Neural cell (in vitro differentiated cells): ENCODE measurements around the gene PRRC2B. TPM values are rescaled to one million over a fixed set of nuclear protein-coding genes. Genes with fewer than 3 reads are reported as not detected.

Experiments used
- H2AFZ ChIP-seq: fragments of 200-600, 300-800 bp; sonication (generic), shearing (Covaris generic); 2 replicates; pipeline ENCODE4 v1.6.0; 2014; ENCODE audit warnings: low read depth, mild to moderate bottlenecking, antibody characterized with exemption, low read length, moderate library complexity
- H3F3A ChIP-seq: fragments of 200-600 bp; shearing (Covaris generic); 2 replicates; pipeline ENCODE4 v1.6.1; 2016; ENCODE audit warnings: mild to moderate bottlenecking, moderate library complexity, mixed read lengths, antibody characterized with exemption, low read length; ENCODE audit not compliant: insufficient read depth, poor library complexity, severe bottlenecking
- H3K27ac ChIP-seq: fragments of 200-600, 300-800 bp; sonication (generic), shearing (Covaris generic); 2 replicates; pipeline ENCODE4 v1.5.1; 2014; ENCODE audit warnings: mild to moderate bottlenecking, low read length, moderate library complexity
- H3K27me3 ChIP-seq: fragments of 300-800, 200-600 bp; sonication (generic), shearing (Covaris generic); 2 replicates; pipeline ENCODE4 v1.6.0; 2014; ENCODE audit warnings: mild to moderate bottlenecking, low read depth, low read length, moderate library complexity; ENCODE audit not compliant: insufficient read depth
- H3K36me3 ChIP-seq: fragments of 300-800, 200-600 bp; sonication (generic), shearing (Covaris generic); 2 replicates; pipeline ENCODE4 v1.5.1; 2014; ENCODE audit warnings: mild to moderate bottlenecking, antibody characterized with exemption, low read length, moderate library complexity; ENCODE audit not compliant: insufficient read depth
- H3K4me2 ChIP-seq: fragments of 300-800, 200-600 bp; sonication (generic), shearing (Covaris generic); 2 replicates; pipeline ENCODE4 v1.6.0; 2014; ENCODE audit warnings: mild to moderate bottlenecking, low read length
- H3K4me3 ChIP-seq: fragments of 300-800, 200-600 bp; sonication (generic), shearing (Covaris generic); 2 replicates; pipeline ENCODE4 v1.5.1; 2014; ENCODE audit warnings: mild to moderate bottlenecking, low read length, moderate library complexity
- H3K79me2 ChIP-seq: fragments of 200-600 bp; shearing (Covaris generic); replicated peaks from 2 replicates; pipeline ENCODE4 v1.6.0; 2014; ENCODE audit warnings: mild to moderate bottlenecking, low read length, moderate library complexity; ENCODE audit not compliant: insufficient read depth
- H3K9ac ChIP-seq: fragments of 300-800, 200-600 bp; sonication (generic), shearing (Covaris generic); 2 replicates; pipeline ENCODE4 v1.6.1; 2016; ENCODE audit warnings: mild to moderate bottlenecking, low read length, mixed read lengths
- H3K9me2 ChIP-seq: fragments of 200-600 bp; shearing (Covaris generic); 2 replicates; pipeline ENCODE4 v1.6.1; 2016; ENCODE audit warnings: mild to moderate bottlenecking, low read length, mixed read lengths; ENCODE audit not compliant: insufficient read depth
- H3K9me3 ChIP-seq: fragments of 200-600, 300-800 bp; sonication (generic), shearing (Covaris generic); 2 replicates; pipeline ENCODE4 v1.6.1; 2016; ENCODE audit warnings: mild to moderate bottlenecking, mixed run types, low read length, moderate library complexity, mixed read lengths
- H4K20me1 ChIP-seq: fragments of 200-600 bp; shearing (Covaris generic); 2 replicates; pipeline ENCODE4 v1.6.1; 2016; ENCODE audit warnings: mild to moderate bottlenecking, mixed run types; ENCODE audit not compliant: insufficient read depth
- EP300 ChIP-seq: fragments of 450-650 bp; conservative IDR thresholded peaks from 2 replicates; pipeline ENCODE4 v1.6.1; 2014; ENCODE audit warnings: antibody characterized with exemption, mild to moderate bottlenecking, moderate library complexity; ENCODE audit not compliant: poor library complexity, severe bottlenecking
- EZH2 ChIP-seq: fragments of 200-600, 300-800 bp; shearing (Covaris generic), sonication (generic); IDR thresholded peaks from 2 replicates; pipeline ENCODE4 v1.6.1; 2014; ENCODE audit warnings: antibody characterized with exemption, low read length, borderline replicate concordance, mild to moderate bottlenecking; ENCODE audit not compliant: insufficient read depth, poor library complexity, severe bottlenecking
- MXI1 ChIP-seq: fragments of 450-650 bp; conservative IDR thresholded peaks from 2 replicates; pipeline ENCODE4 v1.6.1; 2014; ENCODE audit warnings: antibody characterized with exemption, mild to moderate bottlenecking; ENCODE audit not compliant: poor library complexity, severe bottlenecking
- POLR2AphosphoS5 ChIP-seq: IDR thresholded peaks from 2 replicates; pipeline ENCODE4 v1.6.1; 2012
- RAD21 ChIP-seq: fragments of 450-650 bp; conservative IDR thresholded peaks from 2 replicates; pipeline ENCODE4 v1.6.1; 2014; ENCODE audit warnings: antibody characterized with exemption, mild to moderate bottlenecking, moderate library complexity
- REST ChIP-seq: IDR thresholded peaks from 2 replicates; pipeline ENCODE4 v1.6.1; 2012; ENCODE audit warnings: borderline replicate concordance
- SMC3 ChIP-seq: fragments of 450-650 bp; conservative IDR thresholded peaks from 2 replicates; pipeline ENCODE4 v1.6.1; 2014; ENCODE audit warnings: antibody characterized with exemption, mild to moderate bottlenecking, moderate library complexity; ENCODE audit not compliant: poor library complexity
- TAF1 ChIP-seq: IDR thresholded peaks from 2 replicates; pipeline ENCODE4 v1.6.1; 2012; ENCODE audit warnings: low read depth
- polyA plus RNA-seq: library from polyadenylated mRNA; depleted of rRNA; stranded (reverse); fragments of >200 nt; gene quantifications from 2 replicates; pipeline ENCODE4 v1.2.3, GENCODE V29; 2014
- TF ChIP-seq, protein P1 (sequence below): fragments of 450-650 bp; IDR thresholded peaks from 2 replicates; pipeline ENCODE4 v1.5.1; 2014; ENCODE audit warnings: antibody characterized with exemption, mild to moderate bottlenecking, moderate library complexity; ENCODE audit not compliant: poor library complexity, severe bottlenecking

PRRC2B gene
- polyA plus RNA-seq, 1 donor from 2014 or later: 89.5 TPM

GRCh38 chr9:131433302-131433854 lies 39.5 kb downstream of the PRRC2B start:
- H4K20me1 ChIP-seq: peaks cover 28% of the 10 kb centered on the region
- TF ChIP-seq, protein P1, sequence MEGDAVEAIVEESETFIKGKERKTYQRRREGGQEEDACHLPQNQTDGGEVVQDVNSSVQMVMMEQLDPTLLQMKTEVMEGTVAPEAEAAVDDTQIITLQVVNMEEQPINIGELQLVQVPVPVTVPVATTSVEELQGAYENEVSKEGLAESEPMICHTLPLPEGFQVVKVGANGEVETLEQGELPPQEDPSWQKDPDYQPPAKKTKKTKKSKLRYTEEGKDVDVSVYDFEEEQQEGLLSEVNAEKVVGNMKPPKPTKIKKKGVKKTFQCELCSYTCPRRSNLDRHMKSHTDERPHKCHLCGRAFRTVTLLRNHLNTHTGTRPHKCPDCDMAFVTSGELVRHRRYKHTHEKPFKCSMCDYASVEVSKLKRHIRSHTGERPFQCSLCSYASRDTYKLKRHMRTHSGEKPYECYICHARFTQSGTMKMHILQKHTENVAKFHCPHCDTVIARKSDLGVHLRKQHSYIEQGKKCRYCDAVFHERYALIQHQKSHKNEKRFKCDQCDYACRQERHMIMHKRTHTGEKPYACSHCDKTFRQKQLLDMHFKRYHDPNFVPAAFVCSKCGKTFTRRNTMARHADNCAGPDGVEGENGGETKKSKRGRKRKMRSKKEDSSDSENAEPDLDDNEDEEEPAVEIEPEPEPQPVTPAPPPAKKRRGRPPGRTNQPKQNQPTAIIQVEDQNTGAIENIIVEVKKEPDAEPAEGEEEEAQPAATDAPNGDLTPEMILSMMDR: no peak
- TF ChIP-seq MXI1 (no peak), RAD21 (no peak), EZH2 (no peak), TAF1 (no peak), SMC3 (no peak), REST (no peak), POLR2AphosphoS5 (no peak), EP300 (no peak)
- no peaks in the 10 kb centered on the region for H3K9me2 ChIP-seq
- H3K9me3 ChIP-seq: no peaks in the 10 kb centered on the region
- no peaks in the 10 kb centered on the region for H3K36me3 ChIP-seq
- H3K27ac ChIP-seq: no peak overlapping the region
- H3K79me2 ChIP-seq: peaks cover 45% of the 10 kb centered on the region
- no peak overlapping the region for H2AFZ ChIP-seq
- H3K4me3 ChIP-seq: no peak overlapping the region
- no peak overlapping the region for H3K4me2 ChIP-seq
- no peak overlapping the region for H3K9ac ChIP-seq
- H3K27me3 ChIP-seq: no peaks in the 10 kb centered on the region
- no peaks in the 10 kb centered on the region for H3F3A ChIP-seq

DNA sequence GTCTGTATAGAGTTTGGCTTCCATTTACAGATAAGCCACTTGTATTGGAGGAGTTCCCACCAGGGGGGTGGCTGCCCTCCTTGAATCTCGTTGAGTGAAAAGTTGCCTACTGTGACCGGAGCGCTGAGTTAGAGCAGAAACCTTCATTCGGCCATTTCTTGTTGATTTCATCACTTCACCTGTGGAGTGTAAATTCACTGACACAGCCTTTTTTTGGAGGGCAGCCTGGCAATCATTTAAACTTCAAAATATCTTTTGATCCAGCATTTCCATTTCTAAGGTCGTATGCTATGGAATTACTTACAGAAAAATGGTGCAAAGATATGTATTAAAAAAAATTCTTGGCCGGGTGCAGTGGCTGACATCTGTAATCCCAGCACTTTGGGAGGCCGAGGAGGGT lies 40.8 kb downstream of the PRRC2B start:
- Histone ChIP-seq H3K9me3 (no peaks in the 10 kb centered on the region), H3K79me2 (peaks cover 32% of the 10 kb centered on the region), H3K9ac (no peak overlapping the region), H3K4me2 (no peak overlapping the region), H3K27ac (no peak overlapping the region), H3F3A (no peaks in the 10 kb centered on the region), H3K27me3 (no peaks in the 10 kb centered on the region), H3K36me3 (no peaks in the 10 kb centered on the region), H2AFZ (no peak overlapping the region), H3K4me3 (no peak overlapping the region), H3K9me2 (no peaks in the 10 kb centered on the region), H4K20me1 (peaks cover 16% of the 10 kb centered on the region)
- TF ChIP-seq REST (no peak), EP300 (no peak), SMC3 (no peak), POLR2AphosphoS5 (no peak), RAD21 (no peak)
- TF ChIP-seq, protein P1: no peak
